ENCODE data around the gene GON4L.
"Not testable (repeated sequence)": the region's sequence is repeated elsewhere in the genome, so short reads cannot be mapped to it uniquely, and the experiment has no call there.

The GON4L gene

DNA sequence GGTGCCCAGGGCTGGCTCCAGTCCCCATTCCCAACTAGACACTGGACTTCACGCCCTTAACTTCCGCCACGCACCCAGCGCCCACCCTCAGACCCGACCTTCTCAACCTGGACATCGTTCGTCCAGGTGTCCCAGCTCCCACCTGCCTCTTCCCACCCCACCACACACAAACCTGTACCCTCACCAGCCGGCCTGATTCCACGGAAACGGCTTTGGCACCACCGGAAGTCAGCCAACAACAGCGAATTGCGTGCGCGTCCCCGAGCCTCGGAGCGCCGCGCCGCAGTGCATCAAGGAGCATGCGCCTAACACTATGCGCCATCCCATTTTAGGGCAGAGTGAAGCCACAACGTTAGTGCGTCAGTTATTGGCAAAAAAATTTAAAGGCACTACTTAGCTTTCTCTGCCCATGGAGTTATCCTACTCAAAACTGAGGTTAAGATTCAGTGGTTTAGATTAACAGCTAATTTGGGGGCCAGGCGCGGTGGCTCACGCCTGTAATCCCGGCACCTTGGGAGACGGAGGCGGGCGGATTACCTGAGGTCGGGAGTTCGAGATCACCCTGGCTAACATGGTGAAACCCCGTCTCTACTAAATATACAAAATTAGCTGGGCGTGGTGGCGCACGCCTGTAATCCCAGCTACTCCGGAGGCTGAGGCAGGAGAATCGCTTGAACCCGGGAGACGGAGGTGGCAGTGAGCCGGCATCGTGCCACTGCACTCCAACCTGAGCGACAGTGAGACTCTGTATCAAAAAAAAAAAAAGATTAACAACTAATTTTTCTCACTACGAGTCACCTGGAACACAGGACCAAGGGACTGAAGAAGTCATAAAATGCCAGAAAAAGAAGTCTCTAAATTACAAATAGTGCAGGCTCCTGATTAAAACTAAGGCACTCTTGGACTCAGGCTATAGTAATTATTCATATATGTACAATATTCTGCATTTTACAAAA, at the start of gene GON4L:
Gene GON4L (minus strand): TSS at position 240 of the 956 bp plus-strand sequence. CDS start 3,434 bp downstream, outside the sequence.
- DNase-seq: peak; percentile 96

- DNase-seq: no peak
Observed at GRCh38 chr1:155904261-155904660, 47.2 kb upstream of the GON4L start.

- no peak for DNase-seq
Observed at GRCh38 chr1:155900161-155900560, 43.1 kb upstream of the GON4L start.

DNA sequence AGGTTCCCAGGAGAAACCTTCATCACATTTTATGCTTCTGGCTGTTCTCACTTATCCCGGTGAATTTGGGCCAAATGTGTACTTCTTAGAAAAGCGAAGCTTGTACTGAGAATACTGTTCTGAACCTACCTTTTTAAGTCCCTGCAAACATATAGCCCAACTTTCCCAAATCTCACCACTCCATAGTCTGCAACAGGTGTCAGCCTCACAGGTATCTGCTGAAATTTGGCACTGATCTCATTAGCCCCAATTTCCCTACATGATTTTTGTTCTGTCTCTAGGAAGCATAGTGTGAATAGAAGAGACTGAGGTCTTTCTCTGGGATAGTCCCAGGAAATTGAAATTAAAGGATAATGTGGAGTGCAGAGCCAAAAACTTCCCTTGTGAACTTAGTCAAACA, 42.7 kb upstream of the GON4L start:
- DNase-seq: no peak

DNA sequence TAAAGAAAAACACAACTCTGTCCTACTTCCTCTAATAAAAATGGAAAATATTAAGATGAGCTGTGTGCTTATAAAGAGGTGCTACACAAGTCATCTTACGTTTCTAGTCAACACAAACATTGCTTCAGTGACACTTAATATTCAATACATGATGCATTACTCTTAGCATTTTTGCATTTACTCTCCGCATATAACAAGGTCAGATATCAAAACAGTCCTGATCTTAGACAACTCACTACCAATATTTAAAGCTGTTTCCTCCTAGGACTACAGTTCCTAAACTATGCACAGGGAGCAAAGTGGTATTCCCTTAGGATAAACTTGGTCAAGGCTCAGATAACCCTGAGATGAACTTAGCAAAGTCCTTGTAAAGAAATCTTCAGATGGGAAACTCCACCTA, 41.9 kb upstream of the GON4L start:
- no peak for DNase-seq

DNA sequence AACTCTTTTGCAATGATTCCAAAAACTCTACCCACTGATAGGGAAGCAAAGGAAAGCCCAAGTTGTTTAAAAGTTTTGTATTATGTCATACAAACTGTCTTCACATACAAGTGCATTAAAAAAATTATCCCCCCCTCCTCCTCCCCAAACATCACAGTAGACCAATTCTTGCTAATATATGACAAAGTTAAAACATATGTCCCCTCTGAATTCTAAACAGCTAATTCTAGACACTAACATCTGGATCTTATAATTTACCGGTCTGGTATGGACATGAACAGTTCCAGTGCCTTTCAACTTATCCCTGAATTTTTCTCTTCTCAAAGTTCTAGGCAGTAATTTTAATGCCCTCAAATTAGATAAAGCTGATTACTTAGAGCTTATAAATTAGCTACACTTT, 40.7 kb upstream of the GON4L start:
- no peak for DNase-seq

GRCh38 chr1:155896476-155896875, 39.5 kb upstream of the GON4L start:
- not testable (repeated sequence) for DNase-seq

- not testable (repeated sequence) for DNase-seq
Observed at GRCh38 chr1:155895617-155896016, 38.6 kb upstream of the GON4L start.

GRCh38 chr1:155893389-155894142, 36.6 kb upstream of the GON4L start:
- DNase-seq: no peak

DNA sequence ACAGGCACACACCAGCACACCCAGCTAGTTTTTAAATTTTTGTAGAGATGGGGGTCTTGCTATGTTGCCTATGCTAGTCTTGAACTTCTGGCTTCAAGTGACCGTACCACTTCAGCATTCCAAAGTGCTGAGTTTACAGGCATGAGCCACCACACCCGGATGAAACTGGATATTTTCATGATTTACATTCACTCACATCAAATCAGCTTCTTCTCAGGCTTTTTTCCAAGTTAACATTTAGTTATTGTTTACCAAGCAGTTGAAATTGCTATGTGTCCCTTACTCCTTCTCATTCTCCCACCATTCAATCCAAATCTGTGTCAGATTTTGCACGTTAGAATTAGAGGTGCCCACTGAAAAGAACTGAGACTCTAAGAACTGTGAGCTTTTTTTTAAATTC, 35.8 kb upstream of the GON4L start:
- no peak for DNase-seq

- DNase-seq: no peak
Observed at GRCh38 chr1:155890251-155890650, 33.2 kb upstream of the GON4L start.

GRCh38 chr1:155889566-155889965, 32.6 kb upstream of the GON4L start:
- DNase-seq: no peak

GRCh38 chr1:155888481-155888880, 31.5 kb upstream of the GON4L start:
- DNase-seq: no peak

DNA sequence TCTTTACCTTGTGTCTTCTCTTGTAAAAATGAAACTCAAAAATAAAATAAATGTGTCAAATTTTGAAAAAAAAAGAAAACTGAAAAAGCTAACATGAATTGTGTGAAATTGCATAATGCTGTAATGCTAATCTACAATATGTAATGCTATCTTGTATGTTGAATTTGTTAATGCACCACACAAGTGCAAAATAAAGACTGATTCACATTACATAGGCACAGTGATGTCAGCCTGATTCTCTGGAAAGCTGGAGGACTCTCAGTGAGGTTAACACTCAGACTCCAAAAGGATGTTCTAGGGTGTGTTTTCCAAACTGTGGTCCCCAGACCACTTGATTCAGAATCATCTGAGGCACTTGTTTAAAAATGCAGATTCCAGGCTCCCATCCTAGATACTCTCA, 28.0 kb upstream of the GON4L start:
- DNase-seq: no peak

GRCh38 chr1:155884031-155884960, 27.3 kb upstream of the GON4L start:
- DNase-seq: no peak

- no peak for DNase-seq
Observed at GRCh38 chr1:155882766-155883165, 25.8 kb upstream of the GON4L start.

- no peak for DNase-seq
Observed at GRCh38 chr1:155882235-155882634, 25.2 kb upstream of the GON4L start.

GRCh38 chr1:155880950-155881349, 23.9 kb upstream of the GON4L start:
- DNase-seq: no peak

- no peak for DNase-seq
Observed at GRCh38 chr1:155880251-155880650, 23.2 kb upstream of the GON4L start.

GRCh38 chr1:155877945-155878344, 20.9 kb upstream of the GON4L start:
- no peak for DNase-seq

GRCh38 chr1:155873860-155874259, 16.8 kb upstream of the GON4L start:
- peak; percentile 31 for DNase-seq

GRCh38 chr1:155872527-155872926, 15.5 kb upstream of the GON4L start:
- peak; percentile 19 for DNase-seq

DNA sequence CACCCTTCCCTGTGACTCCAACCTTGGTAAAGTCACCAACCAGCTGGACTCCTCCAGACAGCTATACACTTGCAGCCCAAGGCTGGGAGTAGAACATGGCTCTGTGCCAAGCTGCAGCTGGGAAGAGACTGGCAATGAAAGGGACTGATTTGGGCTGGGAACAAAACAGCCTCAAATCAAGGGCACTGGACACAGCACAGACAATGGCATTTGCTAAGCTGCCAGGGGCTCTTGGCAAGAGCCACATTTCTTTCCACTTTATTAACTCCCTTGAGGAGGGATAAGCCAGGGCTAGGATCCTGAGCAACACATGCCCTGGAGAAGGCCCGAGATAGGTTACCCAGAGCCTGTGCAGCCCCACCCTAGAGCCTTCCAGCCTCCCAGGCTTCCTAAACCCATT, 14.4 kb upstream of the GON4L start:
- DNase-seq: peak; percentile 94

Data from NCI-H1092 treated with DMSO at 0.1 percent for 48 hours (cell line).